ENCODE results near the gene KLF15. TPM values are rescaled to one million over a fixed set of nuclear protein-coding genes. Genes with fewer than 3 reads are reported as not detected.

The KLF15 gene
- total RNA-seq, 1 experiment from 2014 or later = 32.1 TPM

DNA sequence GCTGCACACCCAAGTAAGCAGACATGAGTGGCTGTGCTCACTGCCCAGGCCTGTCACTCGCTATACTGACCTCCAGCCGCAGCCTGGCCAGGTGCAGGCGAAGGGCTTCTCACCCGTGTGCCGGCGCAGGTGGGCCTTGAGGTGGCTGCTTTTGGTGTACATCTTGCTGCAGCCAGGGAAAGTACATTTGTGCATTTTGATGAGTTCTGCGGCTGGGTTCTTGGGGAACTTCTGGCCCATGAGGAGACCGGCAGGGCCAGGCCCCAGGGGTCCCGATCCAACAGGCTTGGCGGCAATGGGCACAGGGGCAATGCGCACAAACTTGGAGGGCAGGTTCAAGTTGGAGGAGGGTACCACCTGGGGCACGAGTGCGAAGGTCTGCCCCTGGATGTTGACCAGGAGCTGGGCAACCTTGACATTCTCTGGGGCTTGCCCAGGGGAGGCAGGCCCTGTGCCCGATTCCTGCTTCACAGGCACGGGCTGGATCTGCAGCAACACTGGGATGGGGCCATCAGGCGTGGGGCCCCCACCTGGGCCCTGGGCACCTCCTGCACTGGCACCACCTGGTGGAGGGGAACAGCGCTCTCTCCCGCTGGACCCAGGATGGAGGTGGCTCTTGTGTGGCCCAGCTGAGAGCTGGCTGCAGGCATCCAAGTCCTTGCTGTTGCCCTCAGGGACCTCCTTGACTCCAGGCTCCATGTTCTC is 5.3 kb downstream of the KLF15 start:
- CTCF ChIA-PET = no interaction called here
- H3K27me3 ChIP-seq (replicated peaks; ENCODE audit: insufficient read depth, low read depth, low read length, poor library complexity) = no peaks in the 10 kb centered on the region

DNA sequence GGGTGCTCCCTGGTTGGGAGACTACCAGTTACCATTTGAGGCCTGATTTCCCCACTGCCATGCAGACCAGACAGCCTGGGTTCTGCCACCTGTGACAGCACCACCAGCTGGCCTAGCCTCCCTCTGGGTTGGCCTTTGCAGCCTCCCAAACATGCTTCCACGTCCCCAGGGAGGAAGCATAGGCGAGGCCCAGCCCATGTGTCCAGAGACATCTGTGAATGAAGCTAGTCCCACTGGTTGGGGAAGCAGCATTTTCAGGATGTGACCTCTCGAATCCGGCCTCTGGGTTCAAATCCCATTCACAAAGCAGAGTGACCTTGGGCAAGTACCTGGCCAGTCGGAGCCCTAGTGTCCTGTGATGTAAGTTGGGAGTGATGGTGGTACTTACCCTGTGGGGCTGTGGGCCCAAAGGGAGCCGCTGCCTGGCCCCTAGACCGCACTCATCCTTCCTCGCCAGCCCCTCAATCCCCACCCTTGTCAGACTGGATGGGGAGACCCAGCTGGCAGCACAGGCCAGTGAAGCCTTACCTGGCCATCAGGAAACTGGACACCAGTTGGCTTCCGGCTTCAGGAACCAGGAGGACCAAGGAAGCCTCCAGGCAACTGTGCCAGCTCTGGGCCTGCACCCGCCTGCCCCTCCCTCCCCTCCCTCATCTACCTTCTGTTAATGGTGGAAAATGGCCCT is 6.0 kb downstream of the KLF15 start:
- no peak overlapping the region for H3K27ac ChIP-seq (ENCODE audit: low read depth, low read length, poor library complexity, severe bottlenecking)
- CTCF ChIA-PET = no interaction called here
- BruUV-seq (replicated peaks) = no TSS peak
- POLR2A ChIA-PET (ENCODE audit: low non-redundant PET) = no interaction called here
- no peak for TF ChIP-seq EZH2 (IDR thresholded peaks at IDR 0.05; ENCODE audit: borderline replicate concordance, low read depth, low read length, poor library complexity, severe bottlenecking)
- TF ChIP-seq, protein P1, sequence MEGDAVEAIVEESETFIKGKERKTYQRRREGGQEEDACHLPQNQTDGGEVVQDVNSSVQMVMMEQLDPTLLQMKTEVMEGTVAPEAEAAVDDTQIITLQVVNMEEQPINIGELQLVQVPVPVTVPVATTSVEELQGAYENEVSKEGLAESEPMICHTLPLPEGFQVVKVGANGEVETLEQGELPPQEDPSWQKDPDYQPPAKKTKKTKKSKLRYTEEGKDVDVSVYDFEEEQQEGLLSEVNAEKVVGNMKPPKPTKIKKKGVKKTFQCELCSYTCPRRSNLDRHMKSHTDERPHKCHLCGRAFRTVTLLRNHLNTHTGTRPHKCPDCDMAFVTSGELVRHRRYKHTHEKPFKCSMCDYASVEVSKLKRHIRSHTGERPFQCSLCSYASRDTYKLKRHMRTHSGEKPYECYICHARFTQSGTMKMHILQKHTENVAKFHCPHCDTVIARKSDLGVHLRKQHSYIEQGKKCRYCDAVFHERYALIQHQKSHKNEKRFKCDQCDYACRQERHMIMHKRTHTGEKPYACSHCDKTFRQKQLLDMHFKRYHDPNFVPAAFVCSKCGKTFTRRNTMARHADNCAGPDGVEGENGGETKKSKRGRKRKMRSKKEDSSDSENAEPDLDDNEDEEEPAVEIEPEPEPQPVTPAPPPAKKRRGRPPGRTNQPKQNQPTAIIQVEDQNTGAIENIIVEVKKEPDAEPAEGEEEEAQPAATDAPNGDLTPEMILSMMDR (conservative IDR thresholded peaks at IDR 0.05; ENCODE audit: low read depth, low read length) = no peak
- no peaks in the 10 kb centered on the region for H3K27me3 ChIP-seq (replicated peaks; ENCODE audit: insufficient read depth, low read depth, low read length, poor library complexity)
- peaks cover 16% of the 10 kb centered on the region for H3K4me1 ChIP-seq (ENCODE audit: insufficient read depth, low read length, poor library complexity, severe bottlenecking)
- intact Hi-C loops (cut with micrococcal nuclease; ENCODE audit: unreplicated experiment) = no loop called here
- H3K9me3 ChIP-seq (ENCODE audit: low read depth, low read length, poor library complexity, severe bottlenecking) = no peaks in the 10 kb centered on the region
- H3K36me3 ChIP-seq (ENCODE audit: insufficient read depth, low read length, poor library complexity, severe bottlenecking) = peaks cover 55% of the 10 kb centered on the region
- DNase-seq (ENCODE audit: low spot score) = no peak
- no peak overlapping the region for H3K4me3 ChIP-seq (ENCODE audit: low read depth, low read length, poor library complexity, severe bottlenecking)

More for the DNA sequence above, 5.3 kb downstream of the KLF15 start:
- no peak overlapping the region for H3K4me3 ChIP-seq (ENCODE audit: low read depth, low read length, poor library complexity, severe bottlenecking)
- H3K4me1 ChIP-seq (ENCODE audit: insufficient read depth, low read length, poor library complexity, severe bottlenecking) = peaks cover 16% of the 10 kb centered on the region
- no peak overlapping the region for H3K27ac ChIP-seq (ENCODE audit: low read depth, low read length, poor library complexity, severe bottlenecking)
- TF ChIP-seq, protein P1 (conservative IDR thresholded peaks at IDR 0.05; ENCODE audit: low read depth, low read length) = 0 out of 2 replicates have a peak, but pooled peaks have one; percentile 16
- TF ChIP-seq EZH2 (IDR thresholded peaks at IDR 0.05; ENCODE audit: borderline replicate concordance, low read depth, low read length, poor library complexity, severe bottlenecking) = no peak
- no TSS peak for BruUV-seq (replicated peaks)
- no peaks in the 10 kb centered on the region for H3K9me3 ChIP-seq (ENCODE audit: low read depth, low read length, poor library complexity, severe bottlenecking)
- no peak for DNase-seq (ENCODE audit: low spot score)
- POLR2A ChIA-PET (ENCODE audit: low non-redundant PET) = no interaction called here
- intact Hi-C loops (cut with micrococcal nuclease; ENCODE audit: unreplicated experiment) = no loop called here
- H3K36me3 ChIP-seq (ENCODE audit: insufficient read depth, low read length, poor library complexity, severe bottlenecking) = peaks cover 49% of the 10 kb centered on the region

DNA sequence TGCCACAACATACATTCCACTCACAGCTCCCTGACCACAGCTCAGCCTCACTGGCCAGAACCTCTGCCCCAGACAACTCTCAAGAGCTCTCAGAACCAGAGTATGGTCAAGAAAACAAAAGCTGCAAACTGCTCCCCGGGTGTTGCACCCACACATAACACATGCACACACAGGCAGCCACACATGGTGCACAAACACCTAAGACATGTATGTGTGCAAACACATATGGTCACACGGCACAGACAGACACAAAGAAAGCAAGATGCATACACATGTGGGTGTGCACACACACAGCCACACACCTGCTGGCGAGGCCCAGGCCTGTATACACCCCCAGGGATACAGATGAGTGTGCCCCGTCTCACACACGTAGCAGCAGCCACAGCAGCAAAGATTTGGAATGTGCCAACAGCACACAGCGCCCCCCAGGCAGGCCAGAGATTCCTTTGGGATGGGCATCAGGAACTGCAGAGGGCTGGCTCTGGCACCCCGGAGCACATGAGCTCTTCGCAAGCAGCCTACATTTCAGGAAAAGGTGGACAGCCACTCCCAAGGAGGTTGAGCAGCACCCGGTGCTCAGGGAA is 6.6 kb downstream of the KLF15 start:
- H3K4me1 ChIP-seq (ENCODE audit: insufficient read depth, low read length, poor library complexity, severe bottlenecking) = peaks cover 11% of the 10 kb centered on the region
- ChIA-PET POLR2A (ENCODE audit: low non-redundant PET) (no interaction called here), CTCF (no interaction called here)
- TF ChIP-seq, protein P1 (conservative IDR thresholded peaks at IDR 0.05; ENCODE audit: low read depth, low read length) = no peak
- TF ChIP-seq EZH2 (IDR thresholded peaks at IDR 0.05; ENCODE audit: borderline replicate concordance, low read depth, low read length, poor library complexity, severe bottlenecking) = no peak
- H3K27ac ChIP-seq (ENCODE audit: low read depth, low read length, poor library complexity, severe bottlenecking) = peak overlapping the region; percentile 37
- H3K9me3 ChIP-seq (ENCODE audit: low read depth, low read length, poor library complexity, severe bottlenecking) = no peaks in the 10 kb centered on the region
- no peak overlapping the region for H3K4me3 ChIP-seq (ENCODE audit: low read depth, low read length, poor library complexity, severe bottlenecking)
- BruUV-seq (replicated peaks) = no TSS peak
- no peaks in the 10 kb centered on the region for H3K27me3 ChIP-seq (replicated peaks; ENCODE audit: insufficient read depth, low read depth, low read length, poor library complexity)
- DNase-seq (ENCODE audit: low spot score) = no peak
- intact Hi-C loops (cut with micrococcal nuclease; ENCODE audit: unreplicated experiment) = no loop called here
- H3K36me3 ChIP-seq (ENCODE audit: insufficient read depth, low read length, poor library complexity, severe bottlenecking) = peaks cover 55% of the 10 kb centered on the region

Data from A673 (cell line).